IPS DF 4.7 (cell line): ENCODE data around the gene CHAT.
"Not testable (repeated sequence)": the region's sequence is repeated elsewhere in the genome, so short reads cannot be mapped to it uniquely, and the experiment has no call there.

Experiments
- DNase-seq: peaks from one replicate; pipeline ENCODE4 v3.0.0-alpha.2; 2013; ENCODE audit warnings: low spot score; ENCODE audit errors: extremely low read depth

Gene CHAT

GRCh38 chr10:49682449-49682848, 68.6 kb downstream of the CHAT start:
- not testable (repeated sequence) for DNase-seq

GRCh38 chr10:49682879-49683278, 69.0 kb downstream of the CHAT start:
- no peak for DNase-seq

GRCh38 chr10:49686651-49687050, 72.8 kb downstream of the CHAT start:
- DNase-seq: no peak

GRCh38 chr10:49688261-49688846, 74.5 kb downstream of the CHAT start:
- DNase-seq: no peak

GRCh38 chr10:49688920-49689319, 75.1 kb downstream of the CHAT start:
- no peak for DNase-seq

GRCh38 chr10:49689882-49690510, 76.2 kb downstream of the CHAT start:
- DNase-seq: no peak

- no peak for DNase-seq
Measured at GRCh38 chr10:49690698-49691356, 77.0 kb downstream of the CHAT start.

- DNase-seq: no peak
Measured at GRCh38 chr10:49691588-49691987, 77.8 kb downstream of the CHAT start.

- DNase-seq: no peak
Measured at GRCh38 chr10:49694466-49694865, 80.6 kb downstream of the CHAT start.

GRCh38 chr10:49696311-49696710, 82.5 kb downstream of the CHAT start:
- no peak for DNase-seq

- DNase-seq: no peak
Measured at GRCh38 chr10:49698679-49699078, 84.8 kb downstream of the CHAT start.

GRCh38 chr10:49700211-49700610, 86.4 kb downstream of the CHAT start:
- no peak for DNase-seq

GRCh38 chr10:49700997-49701396, 87.2 kb downstream of the CHAT start:
- no peak for DNase-seq

- no peak for DNase-seq
Measured at GRCh38 chr10:49707585-49707984, 93.7 kb downstream of the CHAT start.

- DNase-seq: no peak
Measured at GRCh38 chr10:49709934-49710333, 96.1 kb downstream of the CHAT start.

- no peak for DNase-seq
Measured at GRCh38 chr10:49710966-49711365, 97.1 kb downstream of the CHAT start.

- DNase-seq: no peak
Measured at GRCh38 chr10:49711481-49711880, 97.6 kb downstream of the CHAT start.

- no peak for DNase-seq
Measured at GRCh38 chr10:49713266-49713665, 99.4 kb downstream of the CHAT start.
